22Rv1 (cell line): Measurements from ENCODE around the gene WWOX.

ENCODE experiments used
- ZFX ChIP-seq: fragments of 450-650 bp; IDR thresholded peaks from 2 replicates; pipeline ENCODE4 v1.6.1; 2017; ENCODE audit warnings: antibody characterized with exemption, borderline replicate concordance
- TF ChIP-seq, protein P1 (sequence below): fragments of 450-650 bp; IDR thresholded peaks from 2 replicates; pipeline ENCODE4 v1.5.1; 2017; ENCODE audit warnings: mild to moderate bottlenecking

GRCh38 chr16:78206623-78207223 lies 107.3 kb downstream of the WWOX start:
- TF ChIP-seq, protein P1, sequence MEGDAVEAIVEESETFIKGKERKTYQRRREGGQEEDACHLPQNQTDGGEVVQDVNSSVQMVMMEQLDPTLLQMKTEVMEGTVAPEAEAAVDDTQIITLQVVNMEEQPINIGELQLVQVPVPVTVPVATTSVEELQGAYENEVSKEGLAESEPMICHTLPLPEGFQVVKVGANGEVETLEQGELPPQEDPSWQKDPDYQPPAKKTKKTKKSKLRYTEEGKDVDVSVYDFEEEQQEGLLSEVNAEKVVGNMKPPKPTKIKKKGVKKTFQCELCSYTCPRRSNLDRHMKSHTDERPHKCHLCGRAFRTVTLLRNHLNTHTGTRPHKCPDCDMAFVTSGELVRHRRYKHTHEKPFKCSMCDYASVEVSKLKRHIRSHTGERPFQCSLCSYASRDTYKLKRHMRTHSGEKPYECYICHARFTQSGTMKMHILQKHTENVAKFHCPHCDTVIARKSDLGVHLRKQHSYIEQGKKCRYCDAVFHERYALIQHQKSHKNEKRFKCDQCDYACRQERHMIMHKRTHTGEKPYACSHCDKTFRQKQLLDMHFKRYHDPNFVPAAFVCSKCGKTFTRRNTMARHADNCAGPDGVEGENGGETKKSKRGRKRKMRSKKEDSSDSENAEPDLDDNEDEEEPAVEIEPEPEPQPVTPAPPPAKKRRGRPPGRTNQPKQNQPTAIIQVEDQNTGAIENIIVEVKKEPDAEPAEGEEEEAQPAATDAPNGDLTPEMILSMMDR: no peak
- no peak for TF ChIP-seq ZFX
